CD1c-positive myeloid dendritic cell (primary cell): Measurements from ENCODE around the gene PROC.
"Not testable (repeated sequence)": the region's sequence is repeated elsewhere in the genome, so short reads cannot be mapped to it uniquely, and the experiment has no call there.

Experiments
- DNase-seq: peaks from one replicate; pipeline ENCODE4 v3.0.0-alpha.2; 2016; ENCODE audit errors: extremely low spot score

The PROC gene

DNA sequence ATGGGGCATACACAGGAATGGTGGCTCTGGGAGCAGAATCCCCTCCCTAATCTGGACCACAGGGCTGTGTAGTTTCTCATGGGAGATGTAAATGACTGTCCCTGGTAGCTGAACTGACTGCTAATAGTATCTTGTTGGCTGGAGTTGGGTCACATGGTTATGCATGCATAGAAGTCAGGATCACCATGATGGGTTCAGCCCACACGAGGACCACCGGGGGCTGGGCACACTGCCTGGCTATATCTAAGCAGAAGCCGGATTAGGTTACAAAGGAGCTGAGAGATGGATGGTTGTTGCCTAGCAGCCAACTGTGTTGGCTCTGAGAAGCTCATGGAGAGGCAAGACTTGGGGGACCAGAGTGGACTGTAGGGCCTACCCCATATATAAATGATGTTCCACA lies 23.7 kb upstream of the PROC start:
- no peak for DNase-seq

- no peak for DNase-seq
These were observed 20.5 kb upstream of the PROC start for GRCh38 chr2:127397568-127398238.

GRCh38 chr2:127398239-127398590 lies 20.0 kb upstream of the PROC start:
- DNase-seq, result peak; percentile 88

DNA sequence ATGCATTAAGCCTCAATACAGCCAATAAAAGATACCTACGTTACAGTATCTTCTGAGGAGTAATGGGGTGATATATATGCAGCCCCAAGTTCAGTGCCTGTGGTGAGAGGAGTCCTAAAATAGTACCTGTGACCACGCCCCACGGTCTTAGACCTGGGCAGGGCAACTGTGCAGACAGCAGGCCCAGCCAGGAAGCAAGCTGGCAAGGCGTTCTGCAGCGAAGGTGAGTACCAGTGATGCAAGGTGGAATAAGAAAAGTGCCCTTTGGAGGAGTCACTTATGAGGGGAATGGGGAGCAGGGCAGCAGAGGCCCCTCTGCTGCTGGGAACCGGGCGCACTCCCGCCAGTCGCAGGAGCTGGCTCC lies 17.7 kb upstream of the PROC start:
- no peak for DNase-seq

DNA sequence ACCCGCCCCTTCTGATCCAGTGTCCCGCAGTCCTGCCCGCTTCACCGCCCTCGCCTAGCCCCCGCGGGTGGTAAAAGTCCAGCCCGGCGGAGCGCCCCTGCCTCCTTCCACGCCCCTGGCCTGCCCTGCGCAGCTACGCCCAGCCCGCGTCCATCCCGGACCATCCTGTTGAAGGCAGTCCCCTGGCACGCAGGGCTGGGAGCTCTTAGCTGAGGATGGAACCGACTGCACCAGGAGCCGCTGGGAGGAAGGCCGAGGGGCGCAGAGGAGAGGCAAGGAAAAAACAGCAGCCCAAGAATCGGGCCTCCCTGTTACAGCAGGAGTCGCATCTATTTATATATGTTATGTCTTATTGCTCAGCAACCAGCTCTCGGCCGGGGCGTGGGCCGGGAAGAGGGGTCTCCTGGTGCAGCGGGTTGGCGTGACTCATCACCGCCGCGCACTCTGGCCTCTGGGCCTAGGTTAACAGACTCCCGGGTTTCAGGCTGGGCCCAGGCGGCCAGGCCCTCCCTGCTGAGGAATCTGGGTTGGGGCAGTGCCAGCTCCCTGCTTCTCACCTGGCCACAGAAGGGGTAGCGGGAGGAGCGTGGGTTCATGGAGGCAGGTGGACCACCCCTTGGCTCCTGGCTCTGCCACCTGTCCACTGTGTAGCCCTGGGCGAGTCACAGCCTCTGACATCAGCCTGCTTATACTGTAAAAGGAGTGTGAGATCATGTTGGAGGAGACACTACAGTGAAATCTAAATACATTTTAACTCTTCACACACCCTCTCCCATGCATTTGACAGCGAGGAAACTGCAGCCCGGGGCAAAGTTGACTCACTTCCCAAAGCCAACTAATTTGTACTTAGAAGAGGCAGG lies 17.1 kb upstream of the PROC start:
- no peak for DNase-seq

DNA sequence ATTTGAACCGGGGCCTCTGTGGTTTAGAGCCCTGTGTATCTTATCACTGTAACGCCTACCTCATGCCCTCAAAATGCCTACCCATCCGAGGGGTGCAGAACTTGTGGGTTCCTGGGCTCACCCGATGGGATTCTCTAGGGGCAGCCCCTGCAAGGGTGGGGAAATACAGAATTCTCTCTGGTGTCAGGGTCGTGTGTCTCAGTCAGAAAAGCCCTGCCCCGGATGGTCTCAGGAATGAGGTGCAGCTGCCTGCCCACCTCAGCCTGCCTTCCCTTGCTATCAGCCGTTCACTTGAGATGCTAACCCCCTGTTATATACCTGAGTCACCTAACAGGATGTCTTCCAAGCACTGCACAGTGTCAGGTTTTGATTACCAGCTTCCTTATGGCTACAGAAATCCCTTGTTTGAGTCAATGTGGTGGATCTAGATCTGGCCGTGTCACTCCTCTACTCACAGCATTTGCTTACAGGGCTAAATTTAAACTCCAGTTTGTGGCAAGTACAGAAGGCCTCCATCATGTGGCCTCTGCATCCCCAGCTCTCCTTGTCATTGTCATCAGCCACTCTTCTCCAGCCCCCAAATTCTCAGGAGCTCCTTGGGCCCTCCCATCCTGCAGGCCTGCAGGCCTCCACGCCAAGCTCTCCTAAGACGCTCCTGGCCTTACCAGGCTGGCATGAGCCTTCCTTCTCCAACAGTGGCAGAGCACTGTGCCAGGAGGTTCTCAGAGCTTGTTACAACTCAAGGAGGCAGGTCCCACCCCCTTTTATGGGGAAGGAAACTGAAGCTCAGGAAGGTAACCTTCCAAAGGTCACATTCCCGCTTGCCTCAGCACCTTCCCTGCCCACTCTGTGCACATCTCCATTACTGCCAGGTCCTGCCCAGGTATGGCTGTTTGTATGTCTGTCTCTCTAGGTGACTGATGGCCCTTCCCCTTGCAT lies 16.2 kb upstream of the PROC start:
- no peak for DNase-seq

DNA sequence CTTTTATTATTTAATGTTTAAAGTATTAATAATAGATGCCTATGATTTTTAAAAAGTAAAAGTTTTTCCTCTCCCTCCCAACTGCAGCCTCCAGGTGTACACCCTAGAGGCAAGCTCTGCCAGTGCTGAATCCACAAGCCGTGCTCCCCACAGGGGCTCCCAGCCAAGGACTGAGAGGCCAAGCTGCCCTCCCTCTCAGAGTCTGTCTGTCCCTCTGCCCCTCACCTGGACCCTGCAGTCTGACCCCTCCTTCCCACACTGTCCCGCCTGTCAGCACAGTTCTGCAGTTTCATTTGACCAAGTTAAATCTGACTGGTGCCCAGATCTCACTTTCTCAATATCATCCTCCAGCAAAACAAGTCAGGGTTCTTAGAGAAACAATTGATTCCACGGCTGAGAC lies 14.8 kb upstream of the PROC start:
- DNase-seq, result no peak

- DNase-seq, result peak; percentile 86
These were observed 13.6 kb upstream of the PROC start for GRCh38 chr2:127404466-127405254.

DNA sequence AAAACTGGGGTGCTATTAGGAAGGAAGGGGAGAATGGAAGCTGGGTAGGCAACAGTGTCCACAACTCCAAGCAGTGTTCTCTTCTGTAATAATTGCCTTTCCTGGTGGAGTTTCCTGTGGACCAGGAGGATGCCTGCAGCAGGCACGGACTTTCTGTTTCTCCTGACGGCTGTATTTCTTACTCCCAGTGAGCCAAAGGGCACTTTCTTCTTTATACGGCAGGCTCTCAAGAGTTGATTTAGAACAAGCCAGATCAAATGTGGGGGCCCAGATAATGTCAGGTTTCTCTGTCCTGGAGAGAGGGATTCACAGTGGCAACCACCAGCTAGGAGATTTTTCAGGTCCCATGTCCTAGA lies 13.0 kb upstream of the PROC start:
- DNase-seq, result peak; percentile 1

DNA sequence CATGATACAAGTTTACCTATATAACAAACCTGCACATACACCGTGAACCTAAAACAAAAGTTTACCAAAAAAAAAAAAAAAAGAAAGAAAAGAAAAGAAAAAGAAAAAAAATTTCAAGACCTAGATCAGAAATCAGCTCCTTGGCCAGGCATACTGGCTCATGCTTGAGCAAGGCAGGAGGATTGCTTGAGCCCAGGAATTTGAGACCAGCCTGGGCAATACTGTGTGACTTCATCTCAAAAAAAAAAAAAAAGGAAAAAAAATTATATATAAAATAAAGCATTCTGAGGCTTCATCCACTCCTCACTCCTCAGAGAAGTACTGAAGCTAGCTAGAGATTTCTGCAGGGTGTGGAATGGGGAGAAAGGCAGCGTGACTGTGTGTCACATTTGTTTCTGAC lies 11.8 kb upstream of the PROC start:
- no peak for DNase-seq

DNA sequence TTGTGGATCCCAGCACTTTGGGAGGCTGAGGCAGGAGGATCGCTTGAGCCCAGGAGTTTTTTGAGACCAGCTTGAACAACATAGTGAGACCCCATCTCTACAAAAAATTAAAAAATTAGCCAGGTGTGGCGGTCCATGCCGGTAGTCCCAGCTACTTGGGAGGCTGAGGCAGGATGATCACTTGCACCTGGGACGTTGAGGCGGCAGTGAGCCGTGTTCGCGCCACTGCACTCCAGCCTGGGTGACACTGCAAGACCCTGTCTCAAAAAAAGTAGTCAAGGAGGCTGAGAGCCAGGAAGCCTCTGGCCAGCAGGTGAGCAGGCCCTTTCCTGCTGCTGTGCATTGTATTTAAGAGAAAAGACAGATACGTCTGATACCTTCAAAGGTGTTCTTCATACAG lies 11.1 kb upstream of the PROC start:
- DNase-seq, result no peak

- DNase-seq, result no peak
These were observed 10.6 kb upstream of the PROC start for GRCh38 chr2:127407661-127408003.

DNA sequence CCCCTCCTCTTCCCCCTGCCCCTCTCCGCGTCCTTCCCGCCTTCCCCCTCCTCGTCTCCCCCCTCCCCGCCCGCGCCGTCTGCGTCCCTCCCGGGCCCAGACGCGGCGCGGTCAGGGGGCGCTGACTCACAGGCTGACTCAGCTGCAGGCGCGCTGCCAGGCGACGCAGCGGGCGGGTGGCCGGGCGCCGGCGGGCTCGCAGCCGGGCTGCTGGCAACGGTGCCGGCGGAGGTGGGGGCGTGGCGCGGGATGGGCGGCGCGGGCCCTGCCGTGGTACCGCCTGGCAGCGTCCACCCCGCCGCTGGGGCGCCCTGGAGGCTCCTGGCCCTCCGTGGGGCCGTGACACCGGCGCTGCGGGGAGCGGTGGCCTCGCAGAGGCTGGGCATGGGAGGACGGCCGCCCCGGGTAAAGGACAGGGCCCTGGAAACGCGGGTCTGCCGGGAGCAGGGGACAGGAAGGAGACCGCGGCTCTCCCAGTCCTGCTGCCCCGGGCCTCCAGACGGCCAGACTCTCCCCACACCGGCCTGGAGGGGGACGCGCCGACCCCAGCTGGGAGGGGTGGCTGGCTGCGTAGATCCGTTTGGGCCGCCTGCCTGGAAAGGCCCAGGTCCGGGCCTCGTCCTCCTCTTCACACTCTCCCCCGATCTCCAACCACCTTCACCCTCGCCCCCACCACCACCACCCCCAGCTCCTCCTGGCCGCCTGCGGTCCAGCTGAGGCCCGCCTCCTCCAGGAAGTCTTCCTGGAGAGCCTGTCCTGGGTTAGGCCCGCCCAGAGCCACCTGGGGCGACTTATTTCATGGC lies 10.0 kb upstream of the PROC start:
- DNase-seq, result peak; percentile 97

DNA sequence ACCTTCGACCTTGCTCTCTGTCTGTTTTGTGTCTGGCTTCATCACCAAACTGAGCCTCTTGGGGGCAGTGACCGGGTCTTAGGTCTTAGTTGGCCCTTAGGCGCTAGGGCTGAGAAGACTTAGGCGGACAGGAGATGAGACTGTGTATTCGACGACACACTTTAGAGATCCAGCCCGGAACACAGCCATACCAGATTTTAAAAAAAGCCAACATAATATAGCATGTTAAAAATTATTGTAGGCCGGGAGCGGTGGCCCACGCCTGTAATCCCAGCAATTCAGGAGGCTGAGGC lies 9.5 kb upstream of the PROC start:
- no peak for DNase-seq

DNA sequence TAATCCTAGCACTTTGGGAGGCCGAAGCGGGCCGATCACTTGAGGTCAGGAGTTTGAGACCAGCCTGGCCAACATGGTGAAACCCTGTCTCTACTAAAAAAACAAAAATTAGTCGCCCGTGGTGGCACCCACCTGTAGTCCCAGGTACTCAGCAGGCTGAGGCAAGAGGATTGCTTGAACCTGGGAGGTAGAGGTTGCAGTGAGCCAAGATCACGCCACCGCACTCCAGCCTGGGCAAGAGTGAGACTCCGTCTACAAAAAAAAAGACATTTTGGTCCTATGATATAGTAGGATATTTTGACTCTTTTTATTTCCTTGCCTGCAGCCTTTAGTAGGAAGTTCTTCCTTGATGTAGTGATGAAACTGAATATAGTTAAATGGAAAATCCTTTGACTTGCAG lies 8.5 kb upstream of the PROC start:
- DNase-seq, result not testable (repeated sequence)

DNA sequence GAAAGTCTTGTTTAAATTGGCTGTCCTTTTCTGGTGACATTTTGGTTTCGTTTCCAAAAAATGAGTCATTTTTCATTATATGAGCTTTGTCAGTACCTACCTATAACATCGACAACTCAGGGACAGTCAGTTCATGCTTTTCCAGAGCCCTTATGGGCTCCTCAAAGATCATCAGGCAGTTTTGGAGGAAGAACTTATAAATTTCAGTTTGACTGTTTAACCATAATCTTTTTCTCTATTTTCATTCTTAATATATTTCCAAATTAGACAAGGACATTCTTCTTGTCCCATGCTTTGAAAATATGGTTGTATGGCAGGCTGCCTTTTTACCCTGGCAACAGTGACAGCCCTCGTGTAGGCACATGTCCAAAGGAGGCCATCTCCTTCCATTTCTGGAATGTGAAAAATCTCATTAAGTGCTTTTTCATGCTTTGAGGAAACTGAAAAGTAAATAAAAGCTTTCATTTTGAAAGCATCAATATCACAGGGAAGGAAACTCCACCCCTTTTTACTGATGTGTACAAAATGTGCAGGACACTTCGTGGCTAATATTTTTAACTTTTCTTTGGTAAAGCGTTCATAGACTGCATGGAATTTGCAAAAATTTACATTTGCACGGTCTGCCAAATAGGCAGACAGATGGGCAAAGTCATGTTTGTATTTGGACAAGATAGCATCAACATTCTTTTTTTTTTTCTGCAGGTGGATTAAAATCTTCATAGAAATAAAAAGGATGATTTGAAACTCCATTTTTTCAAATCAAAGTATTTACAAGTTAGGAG lies 7.2 kb upstream of the PROC start:
- peak; percentile 69 for DNase-seq

GRCh38 chr2:127411653-127412369 lies 6.4 kb upstream of the PROC start:
- peak; percentile 92 for DNase-seq

DNA sequence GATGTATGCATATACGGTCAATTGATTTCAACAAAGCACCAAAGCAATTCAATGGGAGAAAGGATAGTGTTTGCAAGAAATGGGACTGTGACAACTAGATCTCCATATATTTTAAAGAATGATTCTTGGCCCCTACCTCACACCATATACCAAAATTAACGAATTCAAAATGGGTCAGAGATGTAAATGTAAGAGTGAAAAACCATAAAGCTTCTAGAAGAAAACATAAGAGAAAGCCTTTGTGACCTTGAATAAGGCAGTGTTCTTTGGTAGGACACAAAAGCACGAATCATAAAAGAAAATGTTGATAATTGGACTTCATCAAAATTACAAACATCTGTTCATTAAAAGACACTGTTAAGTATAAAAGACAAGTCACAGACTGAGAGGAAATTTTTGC lies 5.0 kb upstream of the PROC start:
- no peak for DNase-seq

- peak; percentile 32 for DNase-seq
These were observed 4.2 kb upstream of the PROC start for GRCh38 chr2:127413782-127414637.
